Activated naive CD8-positive, alpha-beta T cell treated with anti-CD3 and anti-CD28 coated beads, Interleukin-2, amount 50 U/mL, for 24 hours (primary cell): Measurements from ENCODE around the gene CDIP1.

Experiments used
- ATAC-seq: fragments of 150-1000 bp; cut with Tn5 transposase; one replicate; pipeline ENCODE4 v1.10.0; 2021
- DNase-seq: peaks from one replicate; pipeline ENCODE4 v3.0.0; 2021
- H3K27ac Mint-ChIP-seq: one replicate; pipeline ENCODE4 v1.8.0; 2021; ENCODE audit warnings: mild to moderate bottlenecking, mixed read lengths
- H3K27me3 Mint-ChIP-seq: one replicate; pipeline ENCODE4 v1.8.0; 2021; ENCODE audit warnings: mixed read lengths
- H3K36me3 Mint-ChIP-seq: one replicate; pipeline ENCODE4 v1.8.0; 2021; ENCODE audit warnings: low read depth, mixed read lengths
- H3K4me1 Mint-ChIP-seq: one replicate; pipeline ENCODE4 v1.8.0; 2021; ENCODE audit warnings: mixed read lengths
- H3K4me3 Mint-ChIP-seq: one replicate; pipeline ENCODE4 v1.8.0; 2021; ENCODE audit warnings: mild to moderate bottlenecking, moderate library complexity, mixed read lengths
- H3K9me3 Mint-ChIP-seq: one replicate; pipeline ENCODE4 v1.8.0; 2021; ENCODE audit warnings: mixed read lengths

Gene CDIP1

GRCh38 chr16:4474192-4474961 is 64.2 kb downstream of the CDIP1 start, which contains the start of gene NMRAL1:
NMRAL1 (minus strand) TSS chr16:4474625; CDS start chr16:4474132, 493 bp downstream.
- peak; percentile 93 for DNase-seq
- peak within 1 kb of the TSS; percentile 87 for H3K4me3 Mint-ChIP-seq
- H3K36me3 Mint-ChIP-seq: peaks cover 14% of the 10 kb centered on the region
- no peaks in the 10 kb centered on the region for H3K27me3 Mint-ChIP-seq
- peak; percentile 63 for ATAC-seq
- H3K9me3 Mint-ChIP-seq: no peaks in the 10 kb centered on the region
- H3K27ac Mint-ChIP-seq: peak within 1 kb of the TSS; percentile 93
- H3K4me1 Mint-ChIP-seq: peaks cover 42% of the 10 kb centered on the region

- Mint-ChIP-seq H3K4me3 (peak overlapping the region; percentile 87), H3K27me3 (no peaks in the 10 kb centered on the region), H3K9me3 (no peaks in the 10 kb centered on the region), H3K4me1 (peaks cover 32% of the 10 kb centered on the region), H3K27ac (peak overlapping the region; percentile 54), H3K36me3 (peaks cover 10% of the 10 kb centered on the region)
- DNase-seq (no peak), ATAC-seq (no peak)
Observed at GRCh38 chr16:4472880-4473279, 65.7 kb downstream of the CDIP1 start.

- ATAC-seq (no peak), DNase-seq (no peak)
- H3K27me3 Mint-ChIP-seq: no peaks in the 10 kb centered on the region
- H3K36me3 Mint-ChIP-seq: peaks cover 10% of the 10 kb centered on the region
- H3K27ac Mint-ChIP-seq: no peak overlapping the region
- H3K4me1 Mint-ChIP-seq: peaks cover 28% of the 10 kb centered on the region
- no peaks in the 10 kb centered on the region for H3K9me3 Mint-ChIP-seq
- H3K4me3 Mint-ChIP-seq: no peak overlapping the region
Observed at GRCh38 chr16:4471869-4472268, 66.7 kb downstream of the CDIP1 start.

- Mint-ChIP-seq H3K4me3 (no peak overlapping the region), H3K36me3 (peaks cover 19% of the 10 kb centered on the region), H3K4me1 (peaks cover 32% of the 10 kb centered on the region), H3K27me3 (no peaks in the 10 kb centered on the region), H3K27ac (no peak overlapping the region), H3K9me3 (no peaks in the 10 kb centered on the region)
- ATAC-seq (no peak), DNase-seq (no peak)
Observed at GRCh38 chr16:4468972-4469371, 69.6 kb downstream of the CDIP1 start.

- no peak overlapping the region for H3K4me3 Mint-ChIP-seq
- no peaks in the 10 kb centered on the region for H3K27me3 Mint-ChIP-seq
- H3K9me3 Mint-ChIP-seq: no peaks in the 10 kb centered on the region
- peaks cover 21% of the 10 kb centered on the region for H3K36me3 Mint-ChIP-seq
- DNase-seq (no peak), ATAC-seq (no peak)
- peaks cover 25% of the 10 kb centered on the region for H3K4me1 Mint-ChIP-seq
- H3K27ac Mint-ChIP-seq: no peak overlapping the region
Observed at GRCh38 chr16:4467916-4468315, 70.7 kb downstream of the CDIP1 start.

GRCh38 chr16:4465977-4466779 is 72.4 kb downstream of the CDIP1 start:
- H3K4me1 Mint-ChIP-seq: peaks cover 21% of the 10 kb centered on the region
- H3K4me3 Mint-ChIP-seq: peak overlapping the region; percentile 11
- H3K9me3 Mint-ChIP-seq: no peaks in the 10 kb centered on the region
- peaks cover 19% of the 10 kb centered on the region for H3K36me3 Mint-ChIP-seq
- DNase-seq (peak; percentile 66), ATAC-seq (peak; percentile 98)
- peak overlapping the region; percentile 83 for H3K27ac Mint-ChIP-seq
- H3K27me3 Mint-ChIP-seq: no peaks in the 10 kb centered on the region

- H3K27ac Mint-ChIP-seq: peak overlapping the region; percentile 49
- H3K9me3 Mint-ChIP-seq: no peaks in the 10 kb centered on the region
- no peak overlapping the region for H3K4me3 Mint-ChIP-seq
- H3K27me3 Mint-ChIP-seq: no peaks in the 10 kb centered on the region
- H3K4me1 Mint-ChIP-seq: peaks cover 28% of the 10 kb centered on the region
- peaks cover 30% of the 10 kb centered on the region for H3K36me3 Mint-ChIP-seq
- DNase-seq (no peak), ATAC-seq (no peak)
Observed at GRCh38 chr16:4463522-4464163, 74.9 kb downstream of the CDIP1 start.

GRCh38 chr16:4461250-4462085 is 77.1 kb downstream of the CDIP1 start:
- peaks cover 25% of the 10 kb centered on the region for H3K4me1 Mint-ChIP-seq
- H3K9me3 Mint-ChIP-seq: no peaks in the 10 kb centered on the region
- no peak for ATAC-seq
- peaks cover 34% of the 10 kb centered on the region for H3K36me3 Mint-ChIP-seq
- DNase-seq: no peak
- no peak overlapping the region for H3K27ac Mint-ChIP-seq
- H3K4me3 Mint-ChIP-seq: no peak overlapping the region
- no peaks in the 10 kb centered on the region for H3K27me3 Mint-ChIP-seq

GRCh38 chr16:4460936-4461249 is 77.7 kb downstream of the CDIP1 start:
- ATAC-seq (no peak), DNase-seq (no peak)
- Mint-ChIP-seq H3K36me3 (peaks cover 36% of the 10 kb centered on the region), H3K4me3 (no peak overlapping the region), H3K27me3 (no peaks in the 10 kb centered on the region), H3K4me1 (peaks cover 20% of the 10 kb centered on the region), H3K27ac (no peak overlapping the region), H3K9me3 (no peaks in the 10 kb centered on the region)
